ENCODE measurements around the gene SLC26A8.

Gene SLC26A8, protein sequence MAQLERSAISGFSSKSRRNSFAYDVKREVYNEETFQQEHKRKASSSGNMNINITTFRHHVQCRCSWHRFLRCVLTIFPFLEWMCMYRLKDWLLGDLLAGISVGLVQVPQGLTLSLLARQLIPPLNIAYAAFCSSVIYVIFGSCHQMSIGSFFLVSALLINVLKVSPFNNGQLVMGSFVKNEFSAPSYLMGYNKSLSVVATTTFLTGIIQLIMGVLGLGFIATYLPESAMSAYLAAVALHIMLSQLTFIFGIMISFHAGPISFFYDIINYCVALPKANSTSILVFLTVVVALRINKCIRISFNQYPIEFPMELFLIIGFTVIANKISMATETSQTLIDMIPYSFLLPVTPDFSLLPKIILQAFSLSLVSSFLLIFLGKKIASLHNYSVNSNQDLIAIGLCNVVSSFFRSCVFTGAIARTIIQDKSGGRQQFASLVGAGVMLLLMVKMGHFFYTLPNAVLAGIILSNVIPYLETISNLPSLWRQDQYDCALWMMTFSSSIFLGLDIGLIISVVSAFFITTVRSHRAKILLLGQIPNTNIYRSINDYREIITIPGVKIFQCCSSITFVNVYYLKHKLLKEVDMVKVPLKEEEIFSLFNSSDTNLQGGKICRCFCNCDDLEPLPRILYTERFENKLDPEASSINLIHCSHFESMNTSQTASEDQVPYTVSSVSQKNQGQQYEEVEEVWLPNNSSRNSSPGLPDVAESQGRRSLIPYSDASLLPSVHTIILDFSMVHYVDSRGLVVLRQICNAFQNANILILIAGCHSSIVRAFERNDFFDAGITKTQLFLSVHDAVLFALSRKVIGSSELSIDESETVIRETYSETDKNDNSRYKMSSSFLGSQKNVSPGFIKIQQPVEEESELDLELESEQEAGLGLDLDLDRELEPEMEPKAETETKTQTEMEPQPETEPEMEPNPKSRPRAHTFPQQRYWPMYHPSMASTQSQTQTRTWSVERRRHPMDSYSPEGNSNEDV

DNA sequence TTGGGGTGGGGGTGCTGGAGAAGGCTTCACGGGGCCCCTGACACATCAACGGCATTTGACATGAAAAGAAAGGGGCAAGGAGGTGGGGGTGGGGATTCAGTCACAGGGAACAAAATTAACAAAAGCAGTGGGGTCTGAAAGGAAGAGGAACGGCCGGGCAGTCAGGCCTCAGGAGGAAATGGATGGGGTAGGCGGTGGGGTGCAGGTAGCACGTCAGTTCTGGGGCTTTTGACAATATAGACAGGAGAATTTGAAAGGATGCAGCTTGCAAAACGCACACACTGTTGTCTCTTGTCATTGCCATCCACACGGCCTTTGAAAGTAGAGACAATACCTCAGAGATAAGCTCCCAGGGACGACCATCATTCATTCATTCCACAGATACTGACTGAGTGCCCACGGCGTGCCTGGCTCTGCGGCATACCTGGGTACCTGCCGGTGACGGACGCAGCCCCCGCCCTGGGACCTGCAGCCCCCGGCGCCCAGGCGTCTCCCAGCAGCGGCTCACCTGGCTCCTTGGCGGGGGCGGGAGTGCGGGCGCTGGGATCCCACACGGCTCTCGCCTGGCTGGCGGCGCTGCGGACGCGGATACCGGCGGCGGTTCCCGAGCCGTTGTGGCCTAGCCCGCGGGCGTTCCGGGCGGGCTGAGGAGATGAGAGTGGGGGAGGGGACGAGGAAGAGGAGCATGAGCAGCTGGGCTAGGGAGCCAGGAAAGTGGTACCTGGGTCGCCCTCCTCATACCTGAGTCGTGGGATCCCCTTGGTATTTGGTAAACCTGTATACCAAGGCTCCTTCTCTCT is at the start of gene SLC26A8:
SLC26A8 (minus strand) TSS at position 646 of the 800 bp plus-strand sequence. CDS start 4,934 bp downstream, outside the sequence.
- no peak within 1 kb of the TSS; the same call in 1 of the 2 replicates for H3K4me3 ChIP-seq (ENCODE audit: low read depth, low read length)
- peaks cover 16% of the 10 kb centered on the region for H3K4me1 ChIP-seq (ENCODE audit: control insufficient read depth, insufficient read depth, low read length, unreplicated experiment)
- peak within 1 kb of the TSS; percentile 22; the same call in 1 of the 2 replicates for H3K27ac ChIP-seq (ENCODE audit: low read depth, low read length)
- no peaks in the 10 kb centered on the region for H3K36me3 ChIP-seq (ENCODE audit: insufficient read depth, low read length)
- peaks cover 16% of the 10 kb centered on the region for H3K79me2 ChIP-seq (ENCODE audit: control insufficient read depth, insufficient read depth, low read length, unreplicated experiment)
- no peak within 1 kb of the TSS for H2AFZ ChIP-seq (ENCODE audit: low read length, unreplicated experiment)
- H3K27me3 ChIP-seq (ENCODE audit: insufficient read depth, low read length), result no peaks in the 10 kb centered on the region

DNA sequence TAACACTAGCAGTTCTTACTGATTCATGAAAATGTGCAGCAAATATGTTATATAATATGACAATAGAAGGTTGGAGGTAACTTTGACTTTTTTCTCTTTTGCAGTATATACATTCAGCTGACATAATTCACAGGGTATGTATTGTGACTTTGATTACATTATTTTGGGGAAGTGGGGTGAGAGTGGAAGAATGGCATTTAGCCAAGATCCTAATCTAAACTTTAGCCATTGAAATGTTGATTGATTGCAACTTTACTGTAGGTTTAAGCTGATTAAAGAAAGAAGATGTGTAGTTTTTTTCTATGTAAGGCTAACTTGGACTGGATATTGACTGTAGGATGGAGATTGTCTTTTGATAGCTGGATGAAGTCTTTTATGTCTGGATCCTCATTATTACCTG is 49.1 kb upstream of the SLC26A8 start:
- H3K27ac ChIP-seq (ENCODE audit: low read depth, low read length), result no peak overlapping the region
- H2AFZ ChIP-seq (ENCODE audit: low read length, unreplicated experiment), result no peak overlapping the region
- H3K4me3 ChIP-seq (ENCODE audit: low read depth, low read length), result no peak overlapping the region
- H3K27me3 ChIP-seq (ENCODE audit: insufficient read depth, low read length), result no peaks in the 10 kb centered on the region
- no peaks in the 10 kb centered on the region for H3K4me1 ChIP-seq (ENCODE audit: control insufficient read depth, insufficient read depth, low read length, unreplicated experiment)
- H3K79me2 ChIP-seq (ENCODE audit: control insufficient read depth, insufficient read depth, low read length, unreplicated experiment), result peaks cover 33% of the 10 kb centered on the region
- peaks cover 17% of the 10 kb centered on the region for H3K36me3 ChIP-seq (ENCODE audit: insufficient read depth, low read length)

DNA sequence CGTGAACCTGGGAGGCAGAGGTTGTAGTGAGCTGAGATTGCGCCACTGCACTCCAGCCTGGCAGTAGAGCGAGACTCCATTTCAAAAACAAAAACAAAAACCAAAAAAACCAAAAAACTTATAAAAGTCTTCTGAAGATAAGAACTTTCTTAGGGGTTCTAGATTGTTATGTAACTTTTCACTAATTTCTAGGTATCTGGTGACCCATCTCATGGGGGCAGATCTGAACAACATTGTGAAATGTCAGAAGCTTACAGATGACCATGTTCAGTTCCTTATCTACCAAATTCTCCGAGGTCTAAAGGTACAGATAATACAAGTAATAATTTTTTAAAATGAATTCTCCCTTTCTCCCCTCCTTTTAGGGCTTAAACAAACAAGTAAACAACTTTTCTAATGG is 48.2 kb upstream of the SLC26A8 start:
- Histone ChIP-seq H3K79me2 (ENCODE audit: control insufficient read depth, insufficient read depth, low read length, unreplicated experiment) (peaks cover 41% of the 10 kb centered on the region), H3K4me1 (ENCODE audit: control insufficient read depth, insufficient read depth, low read length, unreplicated experiment) (no peaks in the 10 kb centered on the region), H3K27me3 (ENCODE audit: insufficient read depth, low read length) (no peaks in the 10 kb centered on the region), H2AFZ (ENCODE audit: low read length, unreplicated experiment) (no peak overlapping the region), H3K4me3 (ENCODE audit: low read depth, low read length) (no peak overlapping the region), H3K27ac (ENCODE audit: low read depth, low read length) (no peak overlapping the region), H3K36me3 (ENCODE audit: insufficient read depth, low read length) (peaks cover 9% of the 10 kb centered on the region; the same call in 1 of the 2 replicates)

DNA sequence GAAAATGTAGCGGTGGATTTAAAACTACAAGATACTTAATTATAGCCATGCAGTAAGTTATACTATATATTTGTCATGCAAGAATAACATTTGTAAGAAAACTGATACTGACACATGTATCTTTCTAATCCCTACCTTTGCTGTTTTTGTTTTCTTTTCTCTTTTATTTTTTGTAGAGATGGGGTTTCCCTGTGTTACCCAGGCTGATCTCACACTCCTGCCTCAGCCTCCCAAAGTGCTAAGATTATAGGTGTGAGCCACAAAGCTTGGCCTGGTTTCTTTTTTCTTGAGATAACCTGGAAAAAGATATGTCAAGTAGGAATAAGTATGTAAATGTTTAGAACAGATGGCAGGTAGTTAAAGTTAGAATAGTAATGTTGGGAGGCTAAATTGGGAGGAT is 47.3 kb upstream of the SLC26A8 start:
- Histone ChIP-seq H3K4me3 (ENCODE audit: low read depth, low read length) (no peak overlapping the region), H3K27ac (ENCODE audit: low read depth, low read length) (no peak overlapping the region), H2AFZ (ENCODE audit: low read length, unreplicated experiment) (no peak overlapping the region), H3K4me1 (ENCODE audit: control insufficient read depth, insufficient read depth, low read length, unreplicated experiment) (no peaks in the 10 kb centered on the region), H3K27me3 (ENCODE audit: insufficient read depth, low read length) (no peaks in the 10 kb centered on the region), H3K79me2 (ENCODE audit: control insufficient read depth, insufficient read depth, low read length, unreplicated experiment) (peaks cover 41% of the 10 kb centered on the region), H3K36me3 (ENCODE audit: insufficient read depth, low read length) (peaks cover 6% of the 10 kb centered on the region; the same call in 1 of the 2 replicates)

DNA sequence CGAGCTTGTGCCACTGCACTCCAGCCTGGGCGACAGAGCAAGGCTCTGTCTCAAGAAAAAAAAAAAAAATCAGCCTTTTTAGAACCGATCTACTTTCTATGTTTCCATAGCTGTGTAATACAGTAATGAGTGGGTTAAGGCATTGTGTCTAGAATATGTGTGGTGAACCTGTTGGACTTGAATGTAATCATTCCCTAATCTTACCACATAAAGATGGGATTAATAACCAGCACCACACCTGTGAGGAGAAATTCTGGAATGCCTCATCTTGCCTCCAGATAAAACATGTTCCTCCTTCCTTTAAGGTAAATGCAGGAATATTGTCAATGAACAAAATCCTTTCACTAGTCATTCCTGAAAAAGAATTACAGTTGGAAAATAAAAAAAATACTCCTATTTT is 46.8 kb upstream of the SLC26A8 start:
- Histone ChIP-seq H3K4me1 (ENCODE audit: control insufficient read depth, insufficient read depth, low read length, unreplicated experiment) (peaks cover under 1% of the 10 kb centered on the region), H3K4me3 (ENCODE audit: low read depth, low read length) (no peak overlapping the region), H2AFZ (ENCODE audit: low read length, unreplicated experiment) (no peak overlapping the region), H3K27me3 (ENCODE audit: insufficient read depth, low read length) (no peaks in the 10 kb centered on the region), H3K27ac (ENCODE audit: low read depth, low read length) (no peak overlapping the region), H3K36me3 (ENCODE audit: insufficient read depth, low read length) (peaks cover 6% of the 10 kb centered on the region; the same call in 1 of the 2 replicates), H3K79me2 (ENCODE audit: control insufficient read depth, insufficient read depth, low read length, unreplicated experiment) (peaks cover 41% of the 10 kb centered on the region)

DNA sequence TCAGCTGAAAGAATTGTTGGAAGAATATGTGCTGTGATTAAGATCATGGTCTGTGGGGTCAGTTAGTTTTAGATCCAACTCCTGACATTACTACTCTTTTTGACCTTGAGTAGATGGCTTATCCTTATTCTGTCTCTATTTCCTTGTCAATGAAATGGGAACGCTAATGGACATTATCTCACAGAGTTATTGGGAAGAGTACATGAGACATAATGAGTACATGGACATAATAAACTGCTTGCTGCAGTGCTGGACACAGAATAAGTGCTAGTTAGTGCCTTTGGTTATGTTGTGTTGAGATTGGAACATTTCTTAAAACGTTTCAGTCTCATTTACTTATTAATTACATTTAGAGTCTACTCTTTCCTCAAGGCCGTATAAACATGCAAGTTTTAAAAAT is 45.8 kb upstream of the SLC26A8 start:
- Histone ChIP-seq H3K4me1 (ENCODE audit: control insufficient read depth, insufficient read depth, low read length, unreplicated experiment) (peaks cover 11% of the 10 kb centered on the region), H3K27ac (ENCODE audit: low read depth, low read length) (no peak overlapping the region), H2AFZ (ENCODE audit: low read length, unreplicated experiment) (no peak overlapping the region), H3K36me3 (ENCODE audit: insufficient read depth, low read length) (peaks cover 6% of the 10 kb centered on the region; the same call in 1 of the 2 replicates), H3K79me2 (ENCODE audit: control insufficient read depth, insufficient read depth, low read length, unreplicated experiment) (peaks cover 41% of the 10 kb centered on the region), H3K4me3 (ENCODE audit: low read depth, low read length) (no peak overlapping the region), H3K27me3 (ENCODE audit: insufficient read depth, low read length) (no peaks in the 10 kb centered on the region)

DNA sequence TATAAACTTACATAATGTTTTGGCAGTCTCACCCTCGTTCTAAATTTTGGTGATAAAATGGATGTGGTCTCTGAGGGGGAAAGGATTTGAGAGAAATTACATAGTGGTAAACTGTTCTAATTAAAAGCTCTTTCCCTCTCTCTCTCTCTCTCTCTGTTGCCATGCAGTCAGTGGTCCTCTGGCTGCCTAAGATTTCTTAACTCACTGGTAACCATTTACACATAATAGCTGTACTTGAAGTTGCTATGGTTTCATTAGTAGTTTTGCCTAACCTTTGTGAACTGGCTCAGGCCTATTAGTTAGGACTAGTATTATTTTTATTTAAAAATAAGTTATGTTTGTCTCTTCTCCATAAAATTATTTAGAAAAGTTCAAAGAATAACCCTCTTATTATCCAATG is 45.1 kb upstream of the SLC26A8 start:
- no peaks in the 10 kb centered on the region for H3K27me3 ChIP-seq (ENCODE audit: insufficient read depth, low read length)
- H3K36me3 ChIP-seq (ENCODE audit: insufficient read depth, low read length), result peaks cover 6% of the 10 kb centered on the region; the same call in 1 of the 2 replicates
- no peak overlapping the region for H3K4me3 ChIP-seq (ENCODE audit: low read depth, low read length)
- H3K27ac ChIP-seq (ENCODE audit: low read depth, low read length), result no peak overlapping the region
- peaks cover 48% of the 10 kb centered on the region for H3K79me2 ChIP-seq (ENCODE audit: control insufficient read depth, insufficient read depth, low read length, unreplicated experiment)
- peaks cover 17% of the 10 kb centered on the region for H3K4me1 ChIP-seq (ENCODE audit: control insufficient read depth, insufficient read depth, low read length, unreplicated experiment)
- H2AFZ ChIP-seq (ENCODE audit: low read length, unreplicated experiment), result no peak overlapping the region

DNA sequence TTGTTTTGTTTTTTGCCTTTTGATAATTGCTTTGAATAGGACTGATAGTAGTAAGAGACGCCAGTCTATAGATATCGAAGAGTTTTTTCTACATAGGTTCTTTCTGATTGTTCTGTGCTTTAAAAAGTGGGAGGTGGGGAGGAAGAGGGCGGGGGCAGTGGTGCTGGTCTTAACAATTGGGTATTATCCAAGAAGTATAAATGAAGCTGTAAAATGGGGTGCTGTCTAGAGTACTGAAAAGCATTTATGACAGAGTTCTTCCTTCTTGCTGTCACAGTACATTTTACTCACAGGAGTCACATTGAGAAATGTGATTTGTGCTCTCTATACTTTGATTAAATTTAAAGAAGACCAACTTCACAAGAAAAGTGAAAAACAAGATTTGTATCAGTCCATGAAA is 44.1 kb upstream of the SLC26A8 start:
- Histone ChIP-seq H3K36me3 (ENCODE audit: insufficient read depth, low read length) (peaks cover 6% of the 10 kb centered on the region; the same call in 1 of the 2 replicates), H3K79me2 (ENCODE audit: control insufficient read depth, insufficient read depth, low read length, unreplicated experiment) (peaks cover 53% of the 10 kb centered on the region), H3K27me3 (ENCODE audit: insufficient read depth, low read length) (no peaks in the 10 kb centered on the region), H3K4me1 (ENCODE audit: control insufficient read depth, insufficient read depth, low read length, unreplicated experiment) (peaks cover 25% of the 10 kb centered on the region), H2AFZ (ENCODE audit: low read length, unreplicated experiment) (no peak overlapping the region), H3K4me3 (ENCODE audit: low read depth, low read length) (no peak overlapping the region), H3K27ac (ENCODE audit: low read depth, low read length) (no peak overlapping the region)

DNA sequence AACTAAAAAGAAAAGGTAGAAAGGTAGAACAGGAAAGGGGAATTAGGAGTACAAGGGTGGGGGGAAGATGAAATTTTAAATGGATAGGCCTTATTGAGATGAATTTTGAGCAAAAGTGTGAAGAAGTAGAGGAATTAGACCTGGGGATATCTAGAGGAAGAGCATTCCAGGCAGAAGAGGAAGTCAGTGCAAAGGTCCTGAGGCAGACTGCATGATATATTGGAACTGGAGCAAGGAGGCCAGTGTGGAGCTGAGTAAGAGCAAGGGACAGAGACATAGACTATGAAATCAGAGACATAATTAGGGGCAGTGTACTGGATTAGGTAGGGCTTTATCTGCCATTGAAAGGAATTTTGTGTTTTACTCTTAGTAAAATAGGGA is 43.6 kb upstream of the SLC26A8 start:
- peaks cover 26% of the 10 kb centered on the region for H3K4me1 ChIP-seq (ENCODE audit: control insufficient read depth, insufficient read depth, low read length, unreplicated experiment)
- peaks cover 3% of the 10 kb centered on the region for H3K36me3 ChIP-seq (ENCODE audit: insufficient read depth, low read length)
- peaks cover 56% of the 10 kb centered on the region for H3K79me2 ChIP-seq (ENCODE audit: control insufficient read depth, insufficient read depth, low read length, unreplicated experiment)
- H3K27me3 ChIP-seq (ENCODE audit: insufficient read depth, low read length), result no peaks in the 10 kb centered on the region
- no peak overlapping the region for H2AFZ ChIP-seq (ENCODE audit: low read length, unreplicated experiment)
- H3K4me3 ChIP-seq (ENCODE audit: low read depth, low read length), result no peak overlapping the region
- H3K27ac ChIP-seq (ENCODE audit: low read depth, low read length), result no peak overlapping the region
